COLO668 (cell line): ENCODE results near the gene JAZF1.

Experiments used
- DNase-seq: peaks from one replicate; lab custom pipeline; 2025; ENCODE audit not compliant: unreplicated experiment; lab: John Stamatoyannopoulos, UW

The JAZF1 gene

GRCh38 chr7:28191751-28192150 is 11.2 kb upstream of the JAZF1 start:
- no peak for DNase-seq

GRCh38 chr7:28191184-28191583 is 10.6 kb upstream of the JAZF1 start:
- no peak for DNase-seq

- no peak for DNase-seq
Observed at GRCh38 chr7:28190077-28190710, 9.6 kb upstream of the JAZF1 start.

GRCh38 chr7:28187012-28187411 is 6.4 kb upstream of the JAZF1 start:
- DNase-seq, result no peak

GRCh38 chr7:28183627-28184026 is 3.0 kb upstream of the JAZF1 start:
- no peak for DNase-seq

GRCh38 chr7:28182071-28182471 is 1.5 kb upstream of the JAZF1 start:
- DNase-seq, result no peak

- no peak for DNase-seq
Observed at GRCh38 chr7:28181416-28181815, 821 bp upstream of the JAZF1 start.

GRCh38 chr7:28180031-28180363 is 598 bp downstream of the JAZF1 start:
- no peak for DNase-seq

GRCh38 chr7:28179120-28180030 is 1.2 kb downstream of the JAZF1 start:
- peak; percentile 91 for DNase-seq

- DNase-seq, result no peak
Observed at GRCh38 chr7:28178599-28178998, 2.0 kb downstream of the JAZF1 start.

- no peak for DNase-seq
Observed at GRCh38 chr7:28177836-28178235, 2.8 kb downstream of the JAZF1 start.

GRCh38 chr7:28176645-28177044 is 4.0 kb downstream of the JAZF1 start:
- DNase-seq, result no peak

GRCh38 chr7:28176174-28176573 is 4.4 kb downstream of the JAZF1 start:
- no peak for DNase-seq

GRCh38 chr7:28174901-28175661 is 5.5 kb downstream of the JAZF1 start:
- no peak for DNase-seq

GRCh38 chr7:28174442-28174841 is 6.2 kb downstream of the JAZF1 start:
- no peak for DNase-seq

GRCh38 chr7:28173531-28173930 is 7.1 kb downstream of the JAZF1 start:
- DNase-seq, result no peak

GRCh38 chr7:28172958-28173357 is 7.6 kb downstream of the JAZF1 start:
- DNase-seq, result no peak

GRCh38 chr7:28170701-28171100 is 9.9 kb downstream of the JAZF1 start:
- DNase-seq, result no peak

GRCh38 chr7:28169230-28169629 is 11.4 kb downstream of the JAZF1 start:
- DNase-seq, result no peak

- no peak for DNase-seq
Observed at GRCh38 chr7:28168393-28169158, 12.0 kb downstream of the JAZF1 start.
